22Rv1 (cell line): ENCODE results near the gene CFD.

Experiments
- H3K27ac ChIP-seq: fragments of 450-650 bp; 2 replicates; pipeline ENCODE4 v1.5.1; 2017
- CTCF ChIP-seq: fragments of 450-650 bp; IDR thresholded peaks from 2 replicates; pipeline ENCODE4 v1.5.1; 2017; ENCODE audit warnings: mild to moderate bottlenecking
- ZFX ChIP-seq: fragments of 450-650 bp; IDR thresholded peaks from 2 replicates; pipeline ENCODE4 v1.6.1; 2017; ENCODE audit warnings: antibody characterized with exemption, borderline replicate concordance

CFD gene

DNA sequence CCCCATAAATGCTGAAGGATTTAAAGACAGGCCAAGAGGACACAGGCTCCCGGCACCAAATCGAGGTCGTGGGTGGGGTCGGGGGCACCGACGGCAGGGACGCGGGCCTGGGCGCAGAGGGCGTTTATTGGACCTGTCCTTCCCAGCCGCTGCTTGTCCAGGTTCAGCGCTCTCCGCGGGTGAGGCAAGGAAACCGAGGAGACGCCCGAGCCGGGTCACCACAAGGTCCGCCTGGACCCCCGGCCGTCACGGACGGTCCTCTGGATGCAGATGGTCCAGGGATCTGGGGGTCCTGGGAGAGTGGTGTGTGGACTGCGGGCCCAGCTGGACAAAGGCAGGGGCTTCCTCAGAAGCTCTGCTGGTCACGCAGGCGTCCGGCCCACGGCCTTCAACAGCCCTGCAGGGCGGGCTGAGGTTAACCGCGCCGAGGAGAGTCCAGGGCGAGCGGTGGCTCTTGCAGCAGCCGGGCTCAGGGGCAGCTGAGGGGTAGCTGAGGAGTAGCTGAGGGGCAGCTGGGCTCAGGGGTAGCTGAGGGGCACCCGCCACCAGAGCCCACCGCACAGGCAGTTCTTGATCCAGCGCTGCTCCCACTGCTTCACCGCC, 8.5 kb downstream of the CFD start:
- TF ChIP-seq CTCF, result no peak
- no peak for TF ChIP-seq ZFX
- peak overlapping the region; percentile 71 for H3K27ac ChIP-seq

DNA sequence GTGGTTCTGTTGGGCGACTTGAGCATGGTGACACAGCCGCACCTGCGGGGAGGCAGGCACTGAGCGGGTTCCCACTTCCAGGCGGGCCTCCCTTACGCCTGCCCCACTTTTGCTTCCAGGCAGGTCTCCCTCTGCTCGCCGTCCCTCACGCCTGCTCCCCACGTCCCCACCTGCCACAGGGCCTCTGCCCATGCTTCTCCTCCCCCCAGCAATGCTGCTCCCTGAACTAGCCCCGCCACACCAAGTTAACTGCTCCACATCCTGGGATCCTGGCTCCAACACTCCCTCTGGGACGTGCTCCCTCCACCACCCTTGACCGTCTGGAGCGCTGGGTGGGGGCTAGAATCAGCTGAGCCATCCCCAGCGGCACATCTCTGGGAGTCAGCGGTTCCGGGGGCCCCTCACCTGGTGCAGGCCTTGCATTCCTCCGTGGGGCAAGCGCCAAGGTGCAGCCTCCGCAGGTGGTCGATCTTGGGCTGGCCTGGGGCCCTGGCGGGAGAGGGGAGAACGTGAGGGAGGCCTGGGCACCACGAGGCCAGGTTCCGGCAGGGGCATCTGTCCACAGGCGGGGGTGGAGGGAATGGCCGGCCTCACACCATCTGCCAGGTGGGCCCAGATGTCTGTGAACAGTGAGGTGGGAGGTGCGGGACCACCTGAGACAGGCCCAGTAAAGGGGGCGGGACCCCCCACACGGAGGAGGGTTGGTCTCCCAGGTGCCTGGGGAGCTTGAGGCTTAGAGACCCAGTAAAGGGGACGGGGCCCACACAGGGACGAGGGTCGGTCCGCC, 9.2 kb downstream of the CFD start:
- peak overlapping the region; percentile 71 for H3K27ac ChIP-seq
- TF ChIP-seq CTCF, result no peak

GRCh38 chr19:869245-870177, 10.0 kb downstream of the CFD start:
- peak overlapping the region; percentile 71 for H3K27ac ChIP-seq
- TF ChIP-seq CTCF, result no peak
- no peak for TF ChIP-seq ZFX

- TF ChIP-seq ZFX (no peak), CTCF (no peak)
- peak overlapping the region; percentile 71 for H3K27ac ChIP-seq
Measured at GRCh38 chr19:870314-870713, 10.8 kb downstream of the CFD start.

DNA sequence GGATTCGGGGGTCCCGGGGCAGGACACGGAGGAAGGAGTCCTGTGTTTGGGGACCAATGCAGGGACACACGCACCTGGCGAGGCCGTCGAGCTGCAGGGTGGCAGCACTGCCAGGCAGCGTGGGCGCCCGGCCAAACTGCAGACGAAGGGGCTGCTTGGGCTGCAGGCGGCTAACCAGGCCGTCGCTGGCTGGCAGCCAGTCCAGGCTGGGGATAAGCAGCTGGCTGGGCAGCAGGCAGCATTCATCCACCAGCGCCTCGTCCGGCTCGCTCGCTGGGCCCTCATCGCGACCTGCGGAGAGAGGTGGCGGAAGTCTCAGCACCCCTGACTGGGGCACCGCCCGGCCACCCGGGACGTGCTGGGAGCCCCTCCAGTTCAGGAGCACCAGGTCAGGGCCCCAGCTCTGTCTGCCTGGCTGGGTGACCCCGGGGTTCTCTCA, 11.5 kb downstream of the CFD start:
- peak overlapping the region; percentile 46; the same call in 1 of the 2 replicates for H3K27ac ChIP-seq
- no peak for TF ChIP-seq ZFX
- no peak for TF ChIP-seq CTCF

- peak overlapping the region; percentile 80 for H3K27ac ChIP-seq
Measured at GRCh38 chr19:871446-872265, 12.2 kb downstream of the CFD start.

More at GRCh38 chr19:871446-872265, 12.2 kb downstream of the CFD start:
- TF ChIP-seq CTCF, result no peak
- no peak for TF ChIP-seq ZFX
